Measurements from ENCODE around the gene COBLL1.

DNA sequence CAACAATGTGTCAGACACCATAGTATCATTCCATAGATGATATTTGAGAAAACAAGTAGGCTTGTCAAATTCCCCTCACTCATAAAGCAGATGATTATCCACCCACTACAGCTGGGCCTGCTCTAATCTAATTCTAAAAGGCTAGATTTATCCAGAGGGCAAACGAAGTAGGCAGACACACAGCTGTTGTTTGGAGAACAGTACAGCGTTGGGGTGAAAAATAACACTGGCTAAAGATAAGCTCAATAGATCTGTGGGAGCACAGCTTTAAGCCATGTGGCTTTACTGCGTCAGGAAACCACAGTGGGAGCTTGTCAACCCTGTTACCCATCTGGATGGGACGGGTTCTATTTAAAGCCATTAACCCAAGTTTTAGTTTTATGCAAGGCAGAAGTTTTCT, 48.9 kb upstream of the COBLL1 start:
- no peak for TF ChIP-seq POLR2A (IDR thresholded peaks at IDR 0.05; ENCODE audit: low read depth, low read length)
- TF ChIP-seq POLR2AphosphoS5 (IDR thresholded peaks at IDR 0.05; ENCODE audit: low read depth, low read length): no peak
- no peak for TF ChIP-seq TAF1 (IDR thresholded peaks at IDR 0.05; ENCODE audit: borderline replicate concordance, low read depth, low read length)

All from GM12892 (cell line).